SK-N-SH treated with all-trans-retinoic acid at 6 μM for 48 hours (cell line): ENCODE results near the gene SLCO3A1.

Source experiments
- ATAC-seq: fragments of 200-7000 bp; cut with Tn5 transposase; 3 replicates; pipeline ENCODE4 v1.9.1; 2020; ENCODE audit warnings: mild to moderate bottlenecking, moderate library complexity
- ARNTL ChIP-seq: fragments of 450-650 bp; formaldehyde crosslinking; IDR thresholded peaks from 2 replicates; pipeline ENCODE4 v1.5.0; 2020; ENCODE audit warnings: low read depth, mild to moderate bottlenecking, moderate library complexity, borderline replicate concordance
- BACH2 ChIP-seq: fragments of 250-450 bp; sonication (Bioruptor Pico); IDR thresholded peaks from 2 replicates; pipeline ENCODE4 v1.9.0; 2021; ENCODE audit warnings: mild to moderate bottlenecking, borderline replicate concordance
- CSDC2 ChIP-seq: fragments of 250-450 bp; sonication (Bioruptor Pico); IDR thresholded peaks from 2 replicates; pipeline ENCODE4 v1.5.0; 2020; ENCODE audit warnings: mild to moderate bottlenecking, moderate library complexity
- ESRRG ChIP-seq: fragments of 250-450 bp; sonication (Bioruptor Pico); IDR thresholded peaks from 2 replicates; pipeline ENCODE4 v1.6.1; 2021; ENCODE audit warnings: mild to moderate bottlenecking
- GLIS3 ChIP-seq: fragments of 250-450 bp; sonication (Bioruptor Pico); IDR thresholded peaks from 2 replicates; pipeline ENCODE4 v1.5.0; 2020; ENCODE audit warnings: mild to moderate bottlenecking, moderate library complexity
- ISL1 ChIP-seq: fragments of 250-450 bp; sonication (Bioruptor Pico); IDR thresholded peaks from 2 replicates; pipeline ENCODE4 v2.1.2; 2022; ENCODE audit warnings: mild to moderate bottlenecking, moderate library complexity
- OSR1 ChIP-seq: fragments of 250-450 bp; sonication (Bioruptor Pico); IDR thresholded peaks from 2 replicates; pipeline ENCODE4 v1.8.0; 2022; ENCODE audit warnings: moderate library complexity, mild to moderate bottlenecking, inconsistent platforms
- PPARA ChIP-seq: fragments of 250-450 bp; sonication (Bioruptor Pico); IDR thresholded peaks from 2 replicates; pipeline ENCODE4 v1.5.0; 2020; ENCODE audit warnings: mild to moderate bottlenecking, borderline replicate concordance
- RARB ChIP-seq: fragments of 250-450 bp; sonication (Bioruptor Pico); IDR thresholded peaks from 2 replicates; pipeline ENCODE4 v1.8.0; 2021; ENCODE audit warnings: mild to moderate bottlenecking, moderate library complexity
- SNAI2 ChIP-seq: fragments of 250-450 bp; sonication (Bioruptor Pico); IDR thresholded peaks from 2 replicates; pipeline ENCODE4 v1.5.0; 2020; ENCODE audit warnings: mild to moderate bottlenecking, moderate library complexity
- TOX ChIP-seq: fragments of 250-450 bp; sonication (Bioruptor Pico); IDR thresholded peaks from 2 replicates; pipeline ENCODE4 v1.8.0; 2021; ENCODE audit warnings: mild to moderate bottlenecking, moderate library complexity, borderline replicate concordance
- ZC3H10 ChIP-seq: fragments of 250-450 bp; sonication (Bioruptor Pico); IDR thresholded peaks from 2 replicates; pipeline ENCODE4 v1.5.1; 2021; ENCODE audit warnings: mild to moderate bottlenecking, moderate library complexity
- ZFP3 ChIP-seq: fragments of 250-450 bp; sonication (Bioruptor Pico); IDR thresholded peaks from 2 replicates; pipeline ENCODE4 v1.5.0; 2020; ENCODE audit warnings: mild to moderate bottlenecking, moderate library complexity
- ZFP30 ChIP-seq: fragments of 450-650 bp; formaldehyde crosslinking; IDR thresholded peaks from 2 replicates; pipeline ENCODE4 v1.5.0; 2022; ENCODE audit warnings: mild to moderate bottlenecking, moderate library complexity
- ZNF565 ChIP-seq: fragments of 450-650 bp; formaldehyde crosslinking; conservative IDR thresholded peaks from 2 replicates; pipeline ENCODE4 v1.5.0; 2020; ENCODE audit warnings: low read depth, mild to moderate bottlenecking, moderate library complexity
- ZNF70 ChIP-seq: fragments of 450-650 bp; formaldehyde crosslinking; IDR thresholded peaks from 2 replicates; pipeline ENCODE4 v1.5.0; 2020; ENCODE audit warnings: mild to moderate bottlenecking, moderate library complexity
- ZNF8 ChIP-seq: fragments of 450-650 bp; formaldehyde crosslinking; IDR thresholded peaks from 2 replicates; pipeline ENCODE4 v1.5.0; 2020; ENCODE audit warnings: mild to moderate bottlenecking, moderate library complexity
- TF ChIP-seq, protein P1 (sequence below): fragments of 250-450 bp; sonication (Bioruptor Pico); IDR thresholded peaks from 2 replicates; pipeline ENCODE4 v1.5.1; 2021; ENCODE audit warnings: mild to moderate bottlenecking, moderate library complexity
- TF ChIP-seq, protein P2 (sequence below): fragments of 250-450 bp; sonication (Bioruptor Pico); IDR thresholded peaks from 2 replicates; pipeline ENCODE4 v1.8.0; 2021; ENCODE audit warnings: low read depth, mild to moderate bottlenecking, moderate library complexity, borderline replicate concordance
- TF ChIP-seq, protein P3 (sequence below): fragments of 250-450 bp; sonication (Bioruptor Pico); IDR thresholded peaks from 2 replicates; pipeline ENCODE4 v1.5.1; 2020; ENCODE audit warnings: low read depth, mild to moderate bottlenecking, moderate library complexity
- TF ChIP-seq, protein P4 (sequence below): fragments of 250-450 bp; sonication (Bioruptor Pico); IDR thresholded peaks from 2 replicates; pipeline ENCODE4 v1.5.0; 2020; ENCODE audit warnings: mild to moderate bottlenecking, moderate library complexity

Gene SLCO3A1

DNA sequence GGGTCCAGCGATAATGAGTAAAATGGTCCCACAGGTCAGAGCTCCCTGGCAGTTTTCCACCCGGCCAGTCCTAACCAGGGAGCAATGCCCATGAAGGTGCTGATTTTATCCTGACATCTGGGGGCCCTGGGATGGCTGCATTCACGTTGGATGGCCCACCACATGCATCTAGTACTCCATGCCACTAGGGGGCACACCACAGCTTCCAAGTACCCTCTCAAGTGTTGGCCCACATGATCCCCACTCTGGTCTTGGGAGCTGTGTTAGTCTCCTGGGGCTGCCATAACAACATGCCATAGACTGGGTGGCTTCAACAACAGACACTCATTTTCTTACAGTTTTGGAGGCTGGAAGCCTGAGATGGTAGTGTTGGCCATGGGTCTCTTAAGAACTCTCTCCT, 225.5 kb downstream of the SLCO3A1 start:
- 0 out of 3 replicates have a peak, but pooled peaks have one; percentile 9 for ATAC-seq
- TF ChIP-seq, protein P1, sequence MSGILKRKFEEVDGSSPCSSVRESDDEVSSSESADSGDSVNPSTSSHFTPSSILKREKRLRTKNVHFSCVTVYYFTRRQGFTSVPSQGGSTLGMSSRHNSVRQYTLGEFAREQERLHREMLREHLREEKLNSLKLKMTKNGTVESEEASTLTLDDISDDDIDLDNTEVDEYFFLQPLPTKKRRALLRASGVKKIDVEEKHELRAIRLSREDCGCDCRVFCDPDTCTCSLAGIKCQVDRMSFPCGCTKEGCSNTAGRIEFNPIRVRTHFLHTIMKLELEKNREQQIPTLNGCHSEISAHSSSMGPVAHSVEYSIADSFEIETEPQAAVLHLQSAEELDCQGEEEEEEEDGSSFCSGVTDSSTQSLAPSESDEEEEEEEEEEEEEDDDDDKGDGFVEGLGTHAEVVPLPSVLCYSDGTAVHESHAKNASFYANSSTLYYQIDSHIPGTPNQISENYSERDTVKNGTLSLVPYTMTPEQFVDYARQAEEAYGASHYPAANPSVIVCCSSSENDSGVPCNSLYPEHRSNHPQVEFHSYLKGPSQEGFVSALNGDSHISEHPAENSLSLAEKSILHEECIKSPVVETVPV (CRISPR knock-in tag): no peak
- TF ChIP-seq CSDC2 (CRISPR knock-in tag) (no peak), ISL1 (CRISPR knock-in tag) (no peak), TOX (CRISPR knock-in tag) (no peak), RARB (CRISPR knock-in tag) (no peak), GLIS3 (no peak), ESRRG (CRISPR knock-in tag) (no peak), BACH2 (CRISPR knock-in tag) (no peak), ZNF8 (CRISPR knock-in tag) (no peak), ZNF70 (CRISPR knock-in tag) (no peak), ZFP3 (CRISPR knock-in tag) (no peak)
- TF ChIP-seq, protein P2, sequence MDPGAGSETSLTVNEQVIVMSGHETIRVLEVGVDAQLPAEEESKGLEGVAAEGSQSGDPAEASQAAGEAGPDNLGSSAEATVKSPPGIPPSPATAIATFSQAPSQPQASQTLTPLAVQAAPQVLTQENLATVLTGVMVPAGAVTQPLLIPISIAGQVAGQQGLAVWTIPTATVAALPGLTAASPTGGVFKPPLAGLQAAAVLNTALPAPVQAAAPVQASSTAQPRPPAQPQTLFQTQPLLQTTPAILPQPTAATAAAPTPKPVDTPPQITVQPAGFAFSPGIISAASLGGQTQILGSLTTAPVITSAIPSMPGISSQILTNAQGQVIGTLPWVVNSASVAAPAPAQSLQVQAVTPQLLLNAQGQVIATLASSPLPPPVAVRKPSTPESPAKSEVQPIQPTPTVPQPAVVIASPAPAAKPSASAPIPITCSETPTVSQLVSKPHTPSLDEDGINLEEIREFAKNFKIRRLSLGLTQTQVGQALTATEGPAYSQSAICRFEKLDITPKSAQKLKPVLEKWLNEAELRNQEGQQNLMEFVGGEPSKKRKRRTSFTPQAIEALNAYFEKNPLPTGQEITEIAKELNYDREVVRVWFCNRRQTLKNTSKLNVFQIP: no peak
- TF ChIP-seq, protein P3, sequence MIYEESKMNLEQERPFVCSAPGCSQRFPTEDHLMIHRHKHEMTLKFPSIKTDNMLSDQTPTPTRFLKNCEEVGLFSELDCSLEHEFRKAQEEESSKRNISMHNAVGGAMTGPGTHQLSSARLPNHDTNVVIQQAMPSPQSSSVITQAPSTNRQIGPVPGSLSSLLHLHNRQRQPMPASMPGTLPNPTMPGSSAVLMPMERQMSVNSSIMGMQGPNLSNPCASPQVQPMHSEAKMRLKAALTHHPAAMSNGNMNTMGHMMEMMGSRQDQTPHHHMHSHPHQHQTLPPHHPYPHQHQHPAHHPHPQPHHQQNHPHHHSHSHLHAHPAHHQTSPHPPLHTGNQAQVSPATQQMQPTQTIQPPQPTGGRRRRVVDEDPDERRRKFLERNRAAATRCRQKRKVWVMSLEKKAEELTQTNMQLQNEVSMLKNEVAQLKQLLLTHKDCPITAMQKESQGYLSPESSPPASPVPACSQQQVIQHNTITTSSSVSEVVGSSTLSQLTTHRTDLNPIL (CRISPR knock-in tag): no peak
- TF ChIP-seq, protein P4, sequence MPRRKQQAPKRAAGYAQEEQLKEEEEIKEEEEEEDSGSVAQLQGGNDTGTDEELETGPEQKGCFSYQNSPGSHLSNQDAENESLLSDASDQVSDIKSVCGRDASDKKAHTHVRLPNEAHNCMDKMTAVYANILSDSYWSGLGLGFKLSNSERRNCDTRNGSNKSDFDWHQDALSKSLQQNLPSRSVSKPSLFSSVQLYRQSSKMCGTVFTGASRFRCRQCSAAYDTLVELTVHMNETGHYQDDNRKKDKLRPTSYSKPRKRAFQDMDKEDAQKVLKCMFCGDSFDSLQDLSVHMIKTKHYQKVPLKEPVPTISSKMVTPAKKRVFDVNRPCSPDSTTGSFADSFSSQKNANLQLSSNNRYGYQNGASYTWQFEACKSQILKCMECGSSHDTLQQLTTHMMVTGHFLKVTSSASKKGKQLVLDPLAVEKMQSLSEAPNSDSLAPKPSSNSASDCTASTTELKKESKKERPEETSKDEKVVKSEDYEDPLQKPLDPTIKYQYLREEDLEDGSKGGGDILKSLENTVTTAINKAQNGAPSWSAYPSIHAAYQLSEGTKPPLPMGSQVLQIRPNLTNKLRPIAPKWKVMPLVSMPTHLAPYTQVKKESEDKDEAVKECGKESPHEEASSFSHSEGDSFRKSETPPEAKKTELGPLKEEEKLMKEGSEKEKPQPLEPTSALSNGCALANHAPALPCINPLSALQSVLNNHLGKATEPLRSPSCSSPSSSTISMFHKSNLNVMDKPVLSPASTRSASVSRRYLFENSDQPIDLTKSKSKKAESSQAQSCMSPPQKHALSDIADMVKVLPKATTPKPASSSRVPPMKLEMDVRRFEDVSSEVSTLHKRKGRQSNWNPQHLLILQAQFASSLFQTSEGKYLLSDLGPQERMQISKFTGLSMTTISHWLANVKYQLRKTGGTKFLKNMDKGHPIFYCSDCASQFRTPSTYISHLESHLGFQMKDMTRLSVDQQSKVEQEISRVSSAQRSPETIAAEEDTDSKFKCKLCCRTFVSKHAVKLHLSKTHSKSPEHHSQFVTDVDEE (CRISPR knock-in tag): no peak
- TF ChIP-seq, all 23 proteins: peak for 0

DNA sequence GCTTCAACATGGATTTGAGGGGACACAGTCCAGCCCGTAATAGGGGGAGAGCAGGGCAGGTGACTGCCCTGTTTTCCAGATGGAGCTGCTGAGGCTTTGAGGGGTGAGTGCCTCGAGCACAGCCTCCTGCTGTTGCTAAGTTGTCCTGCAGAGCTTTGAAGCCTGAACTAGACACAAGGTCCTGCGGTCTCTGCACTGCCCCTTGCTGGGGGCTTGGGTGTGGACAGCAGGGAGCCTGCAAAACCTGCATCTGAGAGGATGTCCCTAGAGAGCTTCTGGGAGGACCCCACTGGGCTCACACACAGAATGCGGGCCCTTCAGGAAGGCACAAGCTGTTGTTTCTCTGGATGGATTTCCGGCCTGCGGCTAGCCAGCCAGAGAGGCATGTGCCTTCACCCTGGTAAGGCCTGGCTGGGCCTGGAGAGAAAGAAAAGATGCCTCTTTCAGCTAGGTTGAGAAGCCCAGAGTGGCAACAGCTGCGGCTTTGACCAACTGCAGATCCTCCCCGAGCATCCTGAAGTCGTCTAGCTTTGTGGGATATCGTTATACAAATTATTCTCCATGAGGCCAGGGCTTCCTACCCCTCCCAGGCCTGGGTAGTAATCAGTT, 226.2 kb downstream of the SLCO3A1 start:
- no peak for TF ChIP-seq RARB (CRISPR knock-in tag)
- no peak for TF ChIP-seq ISL1 (CRISPR knock-in tag)
- no peak for TF ChIP-seq ESRRG (CRISPR knock-in tag)
- no peak for TF ChIP-seq BACH2 (CRISPR knock-in tag)
- no peak for TF ChIP-seq OSR1 (CRISPR knock-in tag)
- TF ChIP-seq, protein P2: no peak
- TF ChIP-seq ZFP30 (CRISPR knock-in tag): no peak
- TF ChIP-seq, protein P1 (CRISPR knock-in tag): no peak
- TF ChIP-seq ZC3H10 (CRISPR knock-in tag): no peak

GRCh38 chr15:92082006-92082843, 228.7 kb downstream of the SLCO3A1 start:
- peak; percentile 90 for ATAC-seq
- TF ChIP-seq, protein P3 (CRISPR knock-in tag): no peak
- no peak for TF ChIP-seq PPARA (CRISPR knock-in tag)
- TF ChIP-seq ZC3H10 (CRISPR knock-in tag): no peak
- TF ChIP-seq ZNF8 (CRISPR knock-in tag): no peak
- no peak for TF ChIP-seq ZFP3 (CRISPR knock-in tag)
- TF ChIP-seq ZFP30 (CRISPR knock-in tag): no peak
- TF ChIP-seq ZNF565 (CRISPR knock-in tag): no peak
- TF ChIP-seq RARB (CRISPR knock-in tag): no peak
- no peak for TF ChIP-seq CSDC2 (CRISPR knock-in tag)
- TF ChIP-seq, protein P1 (CRISPR knock-in tag): no peak
- TF ChIP-seq ZNF70 (CRISPR knock-in tag): no peak
- TF ChIP-seq BACH2 (CRISPR knock-in tag): no peak
- TF ChIP-seq GLIS3: no peak
- no peak for TF ChIP-seq SNAI2 (CRISPR knock-in tag)
- no peak for TF ChIP-seq OSR1 (CRISPR knock-in tag)
- no peak for TF ChIP-seq ARNTL
- no peak for TF ChIP-seq ISL1 (CRISPR knock-in tag)

More for the DNA sequence above, 226.2 kb downstream of the SLCO3A1 start:
- ATAC-seq: no peak
